SK-N-SH treated with all-trans-retinoic acid at 6 μM for 48 hours (cell line): ENCODE results near the gene CR1.

Experiments
- ARNTL ChIP-seq: fragments of 450-650 bp; formaldehyde crosslinking; IDR thresholded peaks from 2 replicates; pipeline ENCODE4 v1.5.0; 2020; ENCODE audit warnings: low read depth, mild to moderate bottlenecking, moderate library complexity, borderline replicate concordance
- CREB5 ChIP-seq: fragments of 250-450 bp; sonication (Bioruptor Pico); IDR thresholded peaks from 2 replicates; pipeline ENCODE4 v1.5.1; 2020; ENCODE audit warnings: low read depth, mild to moderate bottlenecking, moderate library complexity
- CSDC2 ChIP-seq: fragments of 250-450 bp; sonication (Bioruptor Pico); IDR thresholded peaks from 2 replicates; pipeline ENCODE4 v1.5.0; 2020; ENCODE audit warnings: mild to moderate bottlenecking, moderate library complexity
- CSRNP3 ChIP-seq: fragments of 250-450 bp; sonication (Bioruptor Pico); IDR thresholded peaks from 2 replicates; pipeline ENCODE4 v1.5.1; 2021; ENCODE audit warnings: mild to moderate bottlenecking, moderate library complexity
- ESRRG ChIP-seq: fragments of 250-450 bp; sonication (Bioruptor Pico); IDR thresholded peaks from 2 replicates; pipeline ENCODE4 v1.6.1; 2021; ENCODE audit warnings: mild to moderate bottlenecking
- GLIS3 ChIP-seq: fragments of 250-450 bp; sonication (Bioruptor Pico); IDR thresholded peaks from 2 replicates; pipeline ENCODE4 v1.5.0; 2020; ENCODE audit warnings: mild to moderate bottlenecking, moderate library complexity
- OSR1 ChIP-seq: fragments of 250-450 bp; sonication (Bioruptor Pico); IDR thresholded peaks from 2 replicates; pipeline ENCODE4 v1.8.0; 2022; ENCODE audit warnings: moderate library complexity, mild to moderate bottlenecking, inconsistent platforms
- PATZ1 ChIP-seq: fragments of 250-450 bp; sonication (Bioruptor Pico); IDR thresholded peaks from 2 replicates; pipeline ENCODE4 v1.8.0; 2020; ENCODE audit warnings: mild to moderate bottlenecking, moderate library complexity, borderline replicate concordance
- RARB ChIP-seq: fragments of 250-450 bp; sonication (Bioruptor Pico); IDR thresholded peaks from 2 replicates; pipeline ENCODE4 v1.8.0; 2021; ENCODE audit warnings: mild to moderate bottlenecking, moderate library complexity
- TSHZ2 ChIP-seq: fragments of 250-450 bp; sonication (Bioruptor Pico); IDR thresholded peaks from 2 replicates; pipeline ENCODE4 v1.5.0; 2020; ENCODE audit warnings: mild to moderate bottlenecking, moderate library complexity
- ZNF70 ChIP-seq: fragments of 450-650 bp; formaldehyde crosslinking; IDR thresholded peaks from 2 replicates; pipeline ENCODE4 v1.5.0; 2020; ENCODE audit warnings: mild to moderate bottlenecking, moderate library complexity
- ZNF8 ChIP-seq: fragments of 450-650 bp; formaldehyde crosslinking; IDR thresholded peaks from 2 replicates; pipeline ENCODE4 v1.5.0; 2020; ENCODE audit warnings: mild to moderate bottlenecking, moderate library complexity

GRCh38 chr1:207579436-207579799, 83.5 kb downstream of the CR1 start:
- TF ChIP-seq CSRNP3 (CRISPR knock-in tag) (no peak), TSHZ2 (CRISPR knock-in tag) (no peak), ZNF8 (no peak), GLIS3 (CRISPR knock-in tag) (no peak), ARNTL (CRISPR knock-in tag) (no peak), ZNF70 (CRISPR knock-in tag) (no peak), PATZ1 (CRISPR knock-in tag) (no peak), OSR1 (CRISPR knock-in tag) (no peak), CSDC2 (CRISPR knock-in tag) (no peak), ESRRG (no peak), CREB5 (no peak), RARB (CRISPR knock-in tag) (no peak)
